ENCODE data around the gene TMEM267.
"Not testable (repeated sequence)": the region's sequence is repeated elsewhere in the genome, so short reads cannot be mapped to it uniquely, and the experiment has no call there.

Gene TMEM267

GRCh38 chr5:43514025-43514424 is 30.4 kb upstream of the TMEM267 start:
- DNase-seq (ENCODE audit: low spot score) = no peak
- TF ChIP-seq, protein P1, sequence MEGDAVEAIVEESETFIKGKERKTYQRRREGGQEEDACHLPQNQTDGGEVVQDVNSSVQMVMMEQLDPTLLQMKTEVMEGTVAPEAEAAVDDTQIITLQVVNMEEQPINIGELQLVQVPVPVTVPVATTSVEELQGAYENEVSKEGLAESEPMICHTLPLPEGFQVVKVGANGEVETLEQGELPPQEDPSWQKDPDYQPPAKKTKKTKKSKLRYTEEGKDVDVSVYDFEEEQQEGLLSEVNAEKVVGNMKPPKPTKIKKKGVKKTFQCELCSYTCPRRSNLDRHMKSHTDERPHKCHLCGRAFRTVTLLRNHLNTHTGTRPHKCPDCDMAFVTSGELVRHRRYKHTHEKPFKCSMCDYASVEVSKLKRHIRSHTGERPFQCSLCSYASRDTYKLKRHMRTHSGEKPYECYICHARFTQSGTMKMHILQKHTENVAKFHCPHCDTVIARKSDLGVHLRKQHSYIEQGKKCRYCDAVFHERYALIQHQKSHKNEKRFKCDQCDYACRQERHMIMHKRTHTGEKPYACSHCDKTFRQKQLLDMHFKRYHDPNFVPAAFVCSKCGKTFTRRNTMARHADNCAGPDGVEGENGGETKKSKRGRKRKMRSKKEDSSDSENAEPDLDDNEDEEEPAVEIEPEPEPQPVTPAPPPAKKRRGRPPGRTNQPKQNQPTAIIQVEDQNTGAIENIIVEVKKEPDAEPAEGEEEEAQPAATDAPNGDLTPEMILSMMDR (IDR thresholded peaks at IDR 0.05; ENCODE audit: extremely low read depth, missing control alignments) = no peak

- DNase-seq (ENCODE audit: low spot score) = not testable (repeated sequence)
These were observed 27.4 kb upstream of the TMEM267 start for GRCh38 chr5:43511062-43511461.

DNA sequence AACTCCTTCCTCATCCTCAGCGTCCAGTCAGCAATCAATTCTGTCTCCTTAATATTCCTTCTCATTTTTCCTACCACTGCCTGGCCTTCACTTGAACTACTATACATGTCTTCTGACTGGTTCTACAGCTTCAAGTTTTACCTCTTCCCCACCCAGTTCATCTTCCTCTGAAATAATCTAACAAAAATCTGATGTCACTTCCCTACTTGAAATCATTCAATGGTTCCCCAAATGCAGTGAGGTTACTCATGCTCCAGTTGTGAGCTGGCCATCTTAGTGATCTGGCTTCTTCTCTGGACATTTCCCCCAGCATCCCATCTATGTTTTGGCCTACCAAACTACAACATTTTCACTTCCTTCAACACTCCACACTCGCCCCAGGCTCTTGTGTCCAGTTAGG is 14.9 kb upstream of the TMEM267 start:
- TF ChIP-seq, protein P1 (IDR thresholded peaks at IDR 0.05; ENCODE audit: extremely low read depth, missing control alignments) = no peak
- no peak for DNase-seq (ENCODE audit: low spot score)

GRCh38 chr5:43497311-43498104 is 13.8 kb upstream of the TMEM267 start:
- no peak for DNase-seq (ENCODE audit: low spot score)
- TF ChIP-seq, protein P1 (IDR thresholded peaks at IDR 0.05; ENCODE audit: extremely low read depth, missing control alignments) = no peak

GRCh38 chr5:43491326-43491725 is 7.7 kb upstream of the TMEM267 start:
- TF ChIP-seq, protein P1 (IDR thresholded peaks at IDR 0.05; ENCODE audit: extremely low read depth, missing control alignments) = no peak

GRCh38 chr5:43486353-43486752 is 2.7 kb upstream of the TMEM267 start:
- no peak for DNase-seq (ENCODE audit: low spot score)
- TF ChIP-seq, protein P1 (IDR thresholded peaks at IDR 0.05; ENCODE audit: extremely low read depth, missing control alignments) = no peak

More at GRCh38 chr5:43491326-43491725, 7.7 kb upstream of the TMEM267 start:
- DNase-seq (ENCODE audit: low spot score) = no peak

DNA sequence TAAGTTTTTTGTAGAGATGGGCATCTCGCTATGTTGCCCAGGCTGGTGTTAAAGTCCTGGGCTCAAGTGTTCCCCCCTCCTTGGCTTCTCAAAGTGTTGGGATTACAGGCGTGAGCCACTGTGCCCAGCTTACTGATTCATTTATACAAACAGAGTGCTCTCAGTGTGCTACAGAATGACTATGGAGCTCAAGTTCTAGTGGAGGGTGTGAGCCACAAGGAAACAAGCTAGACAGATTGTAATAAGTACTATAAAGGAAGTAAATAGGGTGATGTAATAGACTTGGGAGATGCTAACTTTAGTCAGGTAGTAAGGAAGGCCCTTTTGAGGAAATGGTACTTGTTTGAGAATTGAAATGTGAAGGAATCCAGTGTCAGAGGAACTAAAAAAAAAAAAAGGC is 1.7 kb upstream of the TMEM267 start:
- TF ChIP-seq, protein P1 (IDR thresholded peaks at IDR 0.05; ENCODE audit: extremely low read depth, missing control alignments) = no peak
- DNase-seq (ENCODE audit: low spot score) = no peak

Measured in GM20000 (cell line).